ENCODE data around the gene P2RX5.
A peak's percentile ranks its signal among the peaks of the same experiment; 100 is the strongest.

The P2RX5 gene

DNA sequence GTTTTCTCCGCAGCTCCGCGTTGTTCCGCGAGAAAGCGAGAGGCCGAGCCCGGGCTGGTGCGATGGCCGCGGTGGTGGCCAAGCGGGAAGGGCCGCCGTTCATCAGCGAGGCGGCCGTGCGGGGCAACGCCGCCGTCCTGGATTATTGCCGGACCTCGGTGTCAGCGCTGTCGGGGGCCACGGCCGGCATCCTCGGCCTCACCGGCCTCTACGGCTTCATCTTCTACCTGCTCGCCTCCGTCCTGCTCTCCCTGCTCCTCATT, 26.9 kb downstream of the P2RX5 start:
- Histone ChIP-seq H3F3A (ENCODE audit: insufficient read depth) (0 out of 2 replicates have a peak, but pooled peaks cover 7% of the 10 kb centered on the region), H3K27ac (ENCODE audit: low read depth, low read length) (peak overlapping the region; percentile 30), H3K4me3 (ENCODE audit: insufficient read depth, low read length, poor library complexity, severe bottlenecking) (peak overlapping the region; percentile 75), H3K9me2 (replicated peaks; ENCODE audit: insufficient read depth, low read length) (no peaks in the 10 kb centered on the region), H2AFZ (ENCODE audit: low read depth, low read length, severe bottlenecking) (peak overlapping the region; percentile 21), H3K79me2 (ENCODE audit: insufficient read depth, low read length) (peaks cover 21% of the 10 kb centered on the region), H3K9me3 (ENCODE audit: insufficient read depth, low read length) (no peaks in the 10 kb centered on the region), H3K27me3 (ENCODE audit: low read length) (no peaks in the 10 kb centered on the region), H4K20me1 (ENCODE audit: low read depth, low read length) (no peaks in the 10 kb centered on the region), H3K36me3 (ENCODE audit: low read length) (no peaks in the 10 kb centered on the region), H3K4me2 (ENCODE audit: low read depth, low read length, poor library complexity, severe bottlenecking) (peak overlapping the region; percentile 79), H3K9ac (ENCODE audit: low read length) (peak overlapping the region; percentile 83)
- TF ChIP-seq, protein P1, sequence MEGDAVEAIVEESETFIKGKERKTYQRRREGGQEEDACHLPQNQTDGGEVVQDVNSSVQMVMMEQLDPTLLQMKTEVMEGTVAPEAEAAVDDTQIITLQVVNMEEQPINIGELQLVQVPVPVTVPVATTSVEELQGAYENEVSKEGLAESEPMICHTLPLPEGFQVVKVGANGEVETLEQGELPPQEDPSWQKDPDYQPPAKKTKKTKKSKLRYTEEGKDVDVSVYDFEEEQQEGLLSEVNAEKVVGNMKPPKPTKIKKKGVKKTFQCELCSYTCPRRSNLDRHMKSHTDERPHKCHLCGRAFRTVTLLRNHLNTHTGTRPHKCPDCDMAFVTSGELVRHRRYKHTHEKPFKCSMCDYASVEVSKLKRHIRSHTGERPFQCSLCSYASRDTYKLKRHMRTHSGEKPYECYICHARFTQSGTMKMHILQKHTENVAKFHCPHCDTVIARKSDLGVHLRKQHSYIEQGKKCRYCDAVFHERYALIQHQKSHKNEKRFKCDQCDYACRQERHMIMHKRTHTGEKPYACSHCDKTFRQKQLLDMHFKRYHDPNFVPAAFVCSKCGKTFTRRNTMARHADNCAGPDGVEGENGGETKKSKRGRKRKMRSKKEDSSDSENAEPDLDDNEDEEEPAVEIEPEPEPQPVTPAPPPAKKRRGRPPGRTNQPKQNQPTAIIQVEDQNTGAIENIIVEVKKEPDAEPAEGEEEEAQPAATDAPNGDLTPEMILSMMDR (IDR thresholded peaks at IDR 0.05; ENCODE audit: insufficient read depth, low read length, poor library complexity, severe bottlenecking) = no peak
- TF ChIP-seq EZH2phosphoT487 (conservative IDR thresholded peaks at IDR 0.05; ENCODE audit: low read length) = no peak

DNA sequence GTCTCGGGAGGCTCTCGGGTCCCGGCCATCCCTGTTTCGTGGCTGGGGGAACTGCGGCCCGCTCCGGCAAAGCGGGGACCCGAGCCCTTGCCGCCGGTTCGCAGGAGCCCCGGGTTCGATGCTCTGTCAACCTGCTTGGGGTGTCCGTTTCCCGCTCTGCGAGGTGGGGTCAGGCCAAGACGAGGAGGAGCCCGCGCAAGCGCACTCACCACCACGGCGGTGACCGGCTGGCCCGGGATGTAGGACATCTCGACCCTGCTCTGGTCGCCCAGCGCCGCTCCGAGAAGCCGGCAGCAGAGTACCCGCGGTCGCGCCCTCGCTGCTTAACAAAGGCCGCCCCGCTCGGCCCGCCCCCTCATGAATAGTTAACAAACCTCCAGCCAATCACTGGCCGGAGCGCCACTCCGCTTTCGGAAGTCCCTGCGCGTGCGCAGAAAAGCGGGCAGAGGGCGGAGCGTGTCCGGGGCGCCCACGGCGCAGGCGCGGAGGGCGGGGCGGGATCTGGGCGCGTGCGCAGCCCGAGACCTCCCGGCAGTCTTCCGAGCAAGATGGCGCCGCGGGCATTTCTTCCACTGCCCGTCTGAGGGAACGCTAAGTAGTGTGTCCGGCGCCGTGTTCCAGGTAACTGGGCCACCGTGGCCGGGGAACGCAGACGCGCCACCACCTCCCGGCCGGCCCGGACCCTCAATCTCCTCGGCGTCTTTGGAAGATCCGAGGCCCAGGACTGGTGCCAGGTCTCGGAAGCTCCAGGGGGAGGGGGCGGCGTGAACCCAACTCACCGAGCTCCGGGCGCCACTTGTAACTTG, 27.5 kb downstream of the P2RX5 start, which contains the start of the genes EMC6 and TAX1BP3:
TSS of gene EMC6 (plus strand) at position 534 of the 806 bp plus-strand sequence. CDS start 335 bp downstream, outside the sequence.
TSS of gene TAX1BP3 (minus strand) at position 300 of the 806 bp plus-strand sequence. CDS start at position 248, 52 bp downstream.
- no peaks in the 10 kb centered on the region for H3K27me3 ChIP-seq (ENCODE audit: low read length)
- no peak for TF ChIP-seq EZH2phosphoT487 (conservative IDR thresholded peaks at IDR 0.05; ENCODE audit: low read length)
- TF ChIP-seq, protein P1 (IDR thresholded peaks at IDR 0.05; ENCODE audit: insufficient read depth, low read length, poor library complexity, severe bottlenecking) = no peak
- peak within 1 kb of the TSS; percentile 75 for H3K4me3 ChIP-seq (ENCODE audit: insufficient read depth, low read length, poor library complexity, severe bottlenecking)
- peak within 1 kb of the TSS; percentile 83 for H3K9ac ChIP-seq (ENCODE audit: low read length)
- H2AFZ ChIP-seq (ENCODE audit: low read depth, low read length, severe bottlenecking) = peak within 1 kb of the TSS; percentile 81
- peaks cover 21% of the 10 kb centered on the region for H3K79me2 ChIP-seq (ENCODE audit: insufficient read depth, low read length)
- no peaks in the 10 kb centered on the region for H4K20me1 ChIP-seq (ENCODE audit: low read depth, low read length)
- no peaks in the 10 kb centered on the region for H3K9me3 ChIP-seq (ENCODE audit: insufficient read depth, low read length)
- no peaks in the 10 kb centered on the region for H3K36me3 ChIP-seq (ENCODE audit: low read length)
- peak within 1 kb of the TSS; percentile 30 for H3K27ac ChIP-seq (ENCODE audit: low read depth, low read length)
- peak within 1 kb of the TSS; percentile 79 for H3K4me2 ChIP-seq (ENCODE audit: low read depth, low read length, poor library complexity, severe bottlenecking)
- H3K9me2 ChIP-seq (replicated peaks; ENCODE audit: insufficient read depth, low read length) = no peaks in the 10 kb centered on the region
- H3F3A ChIP-seq (ENCODE audit: insufficient read depth) = 0 out of 2 replicates have a peak, but pooled peaks cover 7% of the 10 kb centered on the region

DNA sequence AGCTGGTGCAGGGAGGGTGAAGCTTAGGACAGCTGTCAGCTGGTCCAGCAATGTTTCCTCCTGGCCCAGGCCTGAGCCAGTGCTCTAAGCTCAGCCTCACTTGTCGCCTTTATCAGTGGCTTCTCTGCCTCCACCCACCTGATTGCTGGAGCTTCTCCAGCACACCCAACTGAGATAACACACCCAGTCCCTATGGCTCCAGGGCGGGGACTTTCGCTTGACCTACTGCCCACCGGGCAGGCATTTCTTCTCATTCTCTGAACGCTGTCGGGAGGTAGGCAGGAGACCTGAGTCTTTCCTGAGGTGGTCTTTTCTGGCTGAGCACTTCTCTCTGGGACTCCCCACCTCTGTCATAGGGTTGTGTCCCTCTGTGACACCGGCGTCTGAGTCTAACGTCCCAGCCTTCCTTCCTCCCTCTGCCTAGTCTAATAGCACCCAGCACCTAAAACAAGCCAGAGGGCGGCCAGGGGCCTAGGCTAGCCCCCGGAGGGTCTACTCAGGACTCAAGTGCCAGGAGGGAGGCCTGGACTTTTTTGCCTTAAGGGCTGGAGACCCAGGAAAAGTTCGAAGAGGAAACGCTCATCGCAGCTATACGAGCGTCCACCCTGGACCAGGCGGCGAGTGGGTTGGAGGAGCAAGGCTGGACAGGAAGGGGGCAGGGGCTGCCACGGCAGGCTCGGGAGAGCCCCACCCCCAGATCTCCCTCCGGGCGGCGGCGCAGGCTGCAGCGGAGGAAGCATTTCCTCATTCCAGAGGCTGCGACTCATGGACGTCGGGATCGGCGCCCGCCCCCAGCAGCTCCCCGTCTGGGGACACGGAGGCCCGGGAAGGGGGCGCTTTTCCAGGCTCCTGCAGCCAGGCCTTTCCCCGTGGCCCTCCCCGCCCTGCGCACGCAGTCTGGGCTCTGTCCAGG, 28.3 kb downstream of the P2RX5 start:
- no peaks in the 10 kb centered on the region for H3K9me3 ChIP-seq (ENCODE audit: insufficient read depth, low read length)
- H3K9ac ChIP-seq (ENCODE audit: low read length) = peak overlapping the region; percentile 83
- H4K20me1 ChIP-seq (ENCODE audit: low read depth, low read length) = no peaks in the 10 kb centered on the region
- TF ChIP-seq, protein P1 (IDR thresholded peaks at IDR 0.05; ENCODE audit: insufficient read depth, low read length, poor library complexity, severe bottlenecking) = no peak
- no peak for TF ChIP-seq EZH2phosphoT487 (conservative IDR thresholded peaks at IDR 0.05; ENCODE audit: low read length)
- H3K4me2 ChIP-seq (ENCODE audit: low read depth, low read length, poor library complexity, severe bottlenecking) = peak overlapping the region; percentile 66
- no peak overlapping the region for H3K27ac ChIP-seq (ENCODE audit: low read depth, low read length)
- peak overlapping the region; percentile 71 for H3K4me3 ChIP-seq (ENCODE audit: insufficient read depth, low read length, poor library complexity, severe bottlenecking)
- H2AFZ ChIP-seq (ENCODE audit: low read depth, low read length, severe bottlenecking) = peak overlapping the region; percentile 81
- H3K79me2 ChIP-seq (ENCODE audit: insufficient read depth, low read length) = peaks cover 21% of the 10 kb centered on the region
- no peaks in the 10 kb centered on the region for H3K27me3 ChIP-seq (ENCODE audit: low read length)
- 0 out of 2 replicates have a peak, but pooled peaks cover 7% of the 10 kb centered on the region for H3F3A ChIP-seq (ENCODE audit: insufficient read depth)
- H3K9me2 ChIP-seq (replicated peaks; ENCODE audit: insufficient read depth, low read length) = no peaks in the 10 kb centered on the region
- no peaks in the 10 kb centered on the region for H3K36me3 ChIP-seq (ENCODE audit: low read length)
